Measurements from ENCODE around the gene PPL. TPM values are rescaled to one million over a fixed set of nuclear protein-coding genes. Genes with fewer than 3 reads are reported as not detected.

PPL gene
- total and polyA plus RNA-seq, 2 of the 13 experiments (the other 11 are each of a cell fraction or from before 2014, with no cell fraction given), result 5.7 to 6.6 TPM

DNA sequence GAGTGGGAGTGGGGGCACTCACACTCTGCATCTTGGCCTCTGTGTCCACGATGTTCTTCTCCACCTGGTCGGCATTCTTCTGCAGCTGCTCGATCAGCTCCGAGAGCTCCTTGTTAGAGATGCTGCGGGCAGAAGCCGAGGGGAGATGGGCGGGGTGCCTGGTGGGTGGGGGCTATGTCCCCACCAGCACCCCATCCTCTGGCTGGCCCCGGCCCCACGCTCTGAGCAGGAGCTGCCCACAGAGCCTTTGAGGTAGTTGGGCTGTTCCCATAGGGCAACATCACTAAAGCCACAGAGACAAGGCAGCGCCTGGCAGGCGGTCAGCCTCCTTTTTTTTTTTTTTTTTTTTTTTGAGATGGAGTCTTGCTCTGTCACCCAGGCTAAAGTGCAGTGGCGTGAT, 26.1 kb downstream of the PPL start:
- Histone ChIP-seq H3K4me2 (ENCODE audit: low read depth, low read length) (no peak overlapping the region), H3K4me1 (ENCODE audit: insufficient read depth, low read length) (peaks cover 59% of the 10 kb centered on the region), H4K20me1 (ENCODE audit: insufficient read depth, low read length) (no peaks in the 10 kb centered on the region), H3K27ac (ENCODE audit: extremely low read length, insufficient read depth, low read length) (no peak overlapping the region), H3K27me3 (ENCODE audit: control insufficient read depth in 1 of 2, insufficient read depth in 2 of 2, low read length in 2 of 2) (no peaks in the 10 kb centered on the region), H3K9ac (ENCODE audit: insufficient read depth, low read depth, low read length) (no peak overlapping the region), H3K36me3 (replicated peaks in 1 of 2; ENCODE audit: control insufficient read depth in 1 of 2, insufficient read depth in 2 of 2, low read length in 2 of 2) (no peaks in the 10 kb centered on the region), H3K4me3 (replicated peaks in 1 of 3; ENCODE audit: insufficient read depth in 1 of 3, low read depth in 2 of 3, low read length in 3 of 3) (no peak overlapping the region), H3K9me3 (ENCODE audit: low read length) (no peaks in the 10 kb centered on the region), H3K79me2 (ENCODE audit: insufficient read depth, low read length) (no peaks in the 10 kb centered on the region), H2AFZ (ENCODE audit: low read length) (no peak overlapping the region)
- intact Hi-C loops (cut with micrococcal nuclease; ENCODE audit: unreplicated experiment), result loop anchor here (5.0 kb wide), 1 partner anchor 36 kb away; no protein-coding TSS in a partner anchor
- ATAC-seq, result no peak
- 91% methylated on average over 10 of the region's 12 CpGs for WGBS (ENCODE audit: low lambda C conversion rate)
- TF ChIP-seq FOXK2 (IDR thresholded peaks at IDR 0.05), result no peak
- TF ChIP-seq ZC3H13 (CRISPR knock-in tag; IDR thresholded peaks at IDR 0.05), result no peak
- TF ChIP-seq MIER3 (CRISPR knock-in tag; IDR thresholded peaks at IDR 0.05; ENCODE audit: borderline replicate concordance), result no peak
- TF ChIP-seq ZNF34 (CRISPR knock-in tag; IDR thresholded peaks at IDR 0.05; ENCODE audit: borderline replicate concordance), result no peak
- TF ChIP-seq SPEN (CRISPR knock-in tag; IDR thresholded peaks at IDR 0.05; ENCODE audit: low read depth), result no peak
- TF ChIP-seq ZNF331 (CRISPR knock-in tag; IDR thresholded peaks at IDR 0.05), result no peak
- DNase-seq (ENCODE audit: low spot score), result no peak
- POLR2A ChIA-PET, result no interaction called here
- no peak for FAIRE-seq
- no TSS peak for BruUV-seq (replicated peaks)
- CTCF ChIA-PET (ENCODE audit: low intra/inter-chr PET ratio, low total read pairs), result no interaction called here
- in situ Hi-C loops (cut with HindIII; ENCODE audit: extremely low pct_ligation_motif_present, low pct_unique_long_range_greater_than_20kb), result no loop called here

DNA sequence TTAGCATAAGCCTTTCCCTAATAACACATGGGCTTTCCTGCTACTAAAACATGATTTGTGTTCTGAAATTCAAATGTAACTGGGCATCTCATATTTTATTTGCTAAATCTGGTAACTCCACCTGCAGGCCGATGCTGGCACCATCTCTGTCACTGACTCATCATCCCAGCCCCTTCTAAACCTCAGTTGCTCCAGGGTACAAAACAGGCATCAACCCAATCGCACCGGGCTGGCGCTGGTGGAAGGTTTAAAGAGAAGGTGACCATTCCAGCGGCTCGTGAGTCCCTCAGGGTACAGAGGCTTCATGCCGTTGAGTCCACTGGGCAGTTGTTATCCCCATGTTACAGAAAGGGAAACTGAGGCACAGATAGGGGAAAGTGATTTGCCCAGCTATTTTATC, 27.1 kb downstream of the PPL start:
- Histone ChIP-seq H3K4me3 (replicated peaks in 1 of 3; ENCODE audit: insufficient read depth in 1 of 3, low read depth in 2 of 3, low read length in 3 of 3) (no peak overlapping the region), H3K4me1 (ENCODE audit: insufficient read depth, low read length) (peaks cover 54% of the 10 kb centered on the region), H4K20me1 (ENCODE audit: insufficient read depth, low read length) (no peaks in the 10 kb centered on the region), H3K4me2 (ENCODE audit: low read depth, low read length) (no peak overlapping the region), H2AFZ (ENCODE audit: low read length) (no peak overlapping the region), H3K27me3 (ENCODE audit: control insufficient read depth in 1 of 2, insufficient read depth in 2 of 2, low read length in 2 of 2) (no peaks in the 10 kb centered on the region), H3K9ac (ENCODE audit: insufficient read depth, low read depth, low read length) (no peak overlapping the region), H3K27ac (ENCODE audit: extremely low read length, insufficient read depth, low read length) (no peak overlapping the region), H3K9me3 (ENCODE audit: low read length) (no peaks in the 10 kb centered on the region), H3K36me3 (replicated peaks in 1 of 2; ENCODE audit: control insufficient read depth in 1 of 2, insufficient read depth in 2 of 2, low read length in 2 of 2) (no peaks in the 10 kb centered on the region), H3K79me2 (ENCODE audit: insufficient read depth, low read length) (no peaks in the 10 kb centered on the region)
- no TSS peak for BruUV-seq (replicated peaks)
- intact Hi-C loops (cut with micrococcal nuclease; ENCODE audit: unreplicated experiment) (loop anchor here (5.0 kb wide), 1 partner anchor 37 kb away; no protein-coding TSS in a partner anchor), in situ Hi-C loops (cut with HindIII; ENCODE audit: extremely low pct_ligation_motif_present, low pct_unique_long_range_greater_than_20kb) (no loop called here)
- FAIRE-seq, result no peak
- no peak for DNase-seq (ENCODE audit: low spot score)
- no peak for ATAC-seq
- TF ChIP-seq TSC22D2 (CRISPR knock-in tag; IDR thresholded peaks at IDR 0.05; ENCODE audit: borderline replicate concordance), result no peak
- no peak for TF ChIP-seq ZNF3 (CRISPR knock-in tag; IDR thresholded peaks at IDR 0.05)
- TF ChIP-seq, protein P1, sequence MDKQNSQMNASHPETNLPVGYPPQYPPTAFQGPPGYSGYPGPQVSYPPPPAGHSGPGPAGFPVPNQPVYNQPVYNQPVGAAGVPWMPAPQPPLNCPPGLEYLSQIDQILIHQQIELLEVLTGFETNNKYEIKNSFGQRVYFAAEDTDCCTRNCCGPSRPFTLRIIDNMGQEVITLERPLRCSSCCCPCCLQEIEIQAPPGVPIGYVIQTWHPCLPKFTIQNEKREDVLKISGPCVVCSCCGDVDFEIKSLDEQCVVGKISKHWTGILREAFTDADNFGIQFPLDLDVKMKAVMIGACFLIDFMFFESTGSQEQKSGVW (CRISPR knock-in tag; IDR thresholded peaks at IDR 0.05; ENCODE audit: borderline replicate concordance), result no peak
- no peak for TF ChIP-seq ZNF17 (CRISPR knock-in tag; IDR thresholded peaks at IDR 0.05)
- ChIA-PET POLR2A (no interaction called here), CTCF (ENCODE audit: low intra/inter-chr PET ratio, low total read pairs) (no interaction called here)
- 93% methylated on average over 7 of the region's 7 CpGs for WGBS (ENCODE audit: low lambda C conversion rate)

Data from HepG2 (cell line).